HFFc6 (cell line): ENCODE data around the gene MR1. TPM values are rescaled to one million over a fixed set of nuclear protein-coding genes. Genes with fewer than 3 reads are reported as not detected.
A peak's percentile ranks its signal among the peaks of the same experiment; 100 is the strongest.

Experiments used
- DNase-seq: peaks from one replicate; pipeline ENCODE4 v3.0.0-alpha.2; 2018
- H3K27ac Mint-ChIP-seq: 2 replicates; pipeline ENCODE4 v1.8.0; 2020; ENCODE audit warnings: mild to moderate bottlenecking, mixed read lengths
- H3K27me3 Mint-ChIP-seq: 2 replicates; pipeline ENCODE4 v1.8.0; 2021; ENCODE audit warnings: mild to moderate bottlenecking, moderate library complexity, mixed read lengths; ENCODE audit not compliant: insufficient read depth
- H3K36me3 Mint-ChIP-seq: 2 replicates; pipeline ENCODE4 v1.8.0; 2021; ENCODE audit warnings: low read depth, mixed read lengths
- H3K4me1 Mint-ChIP-seq: 2 replicates; pipeline ENCODE4 v1.8.0; 2020; ENCODE audit warnings: low read depth, mixed read lengths
- H3K4me3 Mint-ChIP-seq: 2 replicates; pipeline ENCODE4 v1.8.0; 2020; ENCODE audit warnings: mild to moderate bottlenecking, moderate library complexity, mixed read lengths
- H3K9me3 Mint-ChIP-seq: 2 replicates; pipeline ENCODE4 v1.8.0; 2020; ENCODE audit warnings: mild to moderate bottlenecking, mixed read lengths
- total RNA-seq, 6 experiments: library from RNA; stranded (reverse); fragmentation: NEBNext Ultra II Directional; extraction: Animal tissue kit (Norgen Biotek cat#: 25700); gene quantifications; 2 replicates in 1 of 6; 3 replicates in 5 of 6; pipeline ENCODE4 v1.2.3, GENCODE V29; 2021
- TF ChIP-seq, protein P1 (sequence below): fragments of 200-600 bp; sonication (generic); IDR thresholded peaks from 2 replicates; pipeline ENCODE4 v1.5.0; 2021; ENCODE audit warnings: antibody characterized with exemption, mild to moderate bottlenecking

The MR1 gene
- total RNA-seq, 6 experiments from 2014 or later: 27.2 to 39.2 (median 32.2) TPM

DNA sequence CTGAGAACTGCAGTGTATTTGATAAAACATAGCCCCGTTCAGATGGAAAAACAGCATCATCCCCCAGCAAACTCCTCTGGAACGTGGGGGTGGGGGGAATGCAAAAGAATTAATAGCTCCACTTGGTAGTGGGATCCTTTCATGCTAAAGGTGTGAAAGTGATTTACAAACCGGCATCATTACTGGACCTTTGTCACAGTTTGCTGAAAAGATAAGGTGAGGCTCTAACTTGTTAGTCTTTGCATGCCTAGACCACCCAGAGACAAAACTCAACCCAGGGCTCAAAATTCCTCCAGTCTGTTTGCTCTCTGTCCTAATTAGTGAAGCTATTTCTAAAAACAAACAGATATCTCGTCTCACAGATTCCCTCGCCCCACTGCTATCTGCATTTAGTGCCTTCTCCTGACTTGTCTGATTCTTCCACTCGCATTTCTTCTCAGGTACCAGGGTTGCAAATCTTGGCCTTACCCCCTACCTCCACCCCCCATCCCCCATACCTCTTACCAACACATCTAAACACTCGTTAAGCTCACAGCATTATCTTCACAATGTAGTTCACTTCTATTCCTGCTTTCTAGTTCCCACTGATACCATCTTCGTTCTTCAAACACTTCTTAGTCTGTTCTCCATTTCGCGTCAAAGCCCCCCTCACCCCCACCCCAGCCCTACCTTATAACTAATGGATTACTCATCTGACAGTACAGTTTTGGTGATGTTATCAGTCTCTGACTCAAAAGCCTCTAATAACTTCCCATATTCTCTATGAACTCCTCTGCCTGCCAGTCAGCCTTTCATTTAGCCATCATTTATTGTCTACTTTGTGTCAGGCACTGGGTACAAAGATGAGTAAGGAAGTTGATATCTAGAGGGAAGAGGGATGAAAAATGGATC, 66.5 kb downstream of the MR1 start:
- TF ChIP-seq, protein P1, sequence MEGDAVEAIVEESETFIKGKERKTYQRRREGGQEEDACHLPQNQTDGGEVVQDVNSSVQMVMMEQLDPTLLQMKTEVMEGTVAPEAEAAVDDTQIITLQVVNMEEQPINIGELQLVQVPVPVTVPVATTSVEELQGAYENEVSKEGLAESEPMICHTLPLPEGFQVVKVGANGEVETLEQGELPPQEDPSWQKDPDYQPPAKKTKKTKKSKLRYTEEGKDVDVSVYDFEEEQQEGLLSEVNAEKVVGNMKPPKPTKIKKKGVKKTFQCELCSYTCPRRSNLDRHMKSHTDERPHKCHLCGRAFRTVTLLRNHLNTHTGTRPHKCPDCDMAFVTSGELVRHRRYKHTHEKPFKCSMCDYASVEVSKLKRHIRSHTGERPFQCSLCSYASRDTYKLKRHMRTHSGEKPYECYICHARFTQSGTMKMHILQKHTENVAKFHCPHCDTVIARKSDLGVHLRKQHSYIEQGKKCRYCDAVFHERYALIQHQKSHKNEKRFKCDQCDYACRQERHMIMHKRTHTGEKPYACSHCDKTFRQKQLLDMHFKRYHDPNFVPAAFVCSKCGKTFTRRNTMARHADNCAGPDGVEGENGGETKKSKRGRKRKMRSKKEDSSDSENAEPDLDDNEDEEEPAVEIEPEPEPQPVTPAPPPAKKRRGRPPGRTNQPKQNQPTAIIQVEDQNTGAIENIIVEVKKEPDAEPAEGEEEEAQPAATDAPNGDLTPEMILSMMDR: no peak
- H3K27ac Mint-ChIP-seq: peak overlapping the region; percentile 90
- peaks cover under 1% of the 10 kb centered on the region for H3K27me3 Mint-ChIP-seq
- DNase-seq: peak; percentile 61
- peak overlapping the region; percentile 72 for H3K4me3 Mint-ChIP-seq
- H3K36me3 Mint-ChIP-seq: peaks cover 4% of the 10 kb centered on the region; the same call in 1 of the 2 replicates
- no peaks in the 10 kb centered on the region for H3K9me3 Mint-ChIP-seq
- peaks cover 93% of the 10 kb centered on the region for H3K4me1 Mint-ChIP-seq

GRCh38 chr1:181100934-181101333, 67.2 kb downstream of the MR1 start:
- Mint-ChIP-seq H3K9me3 (no peaks in the 10 kb centered on the region), H3K4me3 (peak overlapping the region; percentile 72), H3K36me3 (0 out of 2 replicates have a peak, but pooled peaks cover 4% of the 10 kb centered on the region), H3K4me1 (peaks cover 90% of the 10 kb centered on the region), H3K27ac (peak overlapping the region; percentile 90), H3K27me3 (no peaks in the 10 kb centered on the region; the same call in 1 of the 2 replicates)
- no peak for DNase-seq
- TF ChIP-seq, protein P1: no peak

DNA sequence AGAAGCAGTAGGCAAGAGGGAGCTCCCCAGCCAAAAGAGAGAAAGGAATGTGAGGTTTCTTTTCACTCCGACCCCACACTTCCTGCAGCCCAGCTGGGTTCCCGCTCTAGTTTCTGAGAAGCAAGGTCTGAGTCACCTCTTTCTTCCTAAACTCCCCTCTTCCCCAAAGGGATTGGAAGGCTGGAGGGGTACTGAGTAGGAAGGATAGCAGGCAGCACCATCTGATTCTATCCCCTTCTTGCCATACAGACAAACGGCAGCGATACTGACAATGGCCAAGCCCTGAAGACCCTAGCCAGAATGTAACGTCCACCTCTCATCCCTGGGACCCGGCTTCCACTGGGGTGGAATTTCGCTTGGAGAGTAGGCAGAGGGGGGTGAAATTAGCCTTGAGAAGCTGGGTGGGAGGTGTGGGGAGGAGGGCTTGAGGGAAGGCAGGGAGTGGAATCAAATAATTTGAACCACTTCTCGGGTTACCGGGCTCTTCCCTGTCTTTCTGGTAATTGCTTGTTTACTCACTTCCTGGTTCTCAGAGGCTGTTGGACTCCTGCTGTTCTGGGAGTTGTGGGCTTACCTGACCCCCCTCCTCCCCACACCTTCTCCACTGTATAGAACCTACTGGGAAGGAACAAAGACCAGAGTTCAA, 67.9 kb downstream of the MR1 start:
- Mint-ChIP-seq H3K4me1 (peaks cover 90% of the 10 kb centered on the region), H3K4me3 (peak overlapping the region; percentile 72), H3K9me3 (no peaks in the 10 kb centered on the region), H3K27ac (peak overlapping the region; percentile 90), H3K36me3 (0 out of 2 replicates have a peak, but pooled peaks cover 4% of the 10 kb centered on the region), H3K27me3 (peaks cover 2% of the 10 kb centered on the region; the same call in 1 of the 2 replicates)
- DNase-seq: no peak
- TF ChIP-seq, protein P1: no peak

DNA sequence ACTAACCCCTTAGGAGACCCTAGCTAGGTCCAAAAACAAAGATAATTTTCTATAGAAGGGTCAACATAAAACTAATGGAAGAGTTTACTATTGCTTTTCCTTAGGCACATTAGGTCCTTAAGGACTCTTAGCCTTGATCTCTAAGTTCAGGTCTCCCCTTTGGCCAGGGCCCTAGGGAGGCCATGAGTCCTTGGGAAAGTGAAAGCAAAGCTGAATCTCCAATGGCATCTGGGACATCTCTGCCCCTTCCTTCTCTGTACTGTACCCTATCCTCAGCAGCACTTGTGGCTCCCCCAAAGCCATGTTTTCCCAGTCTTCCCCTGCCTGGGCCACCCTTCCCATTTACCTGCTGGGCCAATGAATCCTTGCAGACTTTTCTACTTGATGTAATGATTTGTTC, 69.1 kb downstream of the MR1 start:
- peaks cover 88% of the 10 kb centered on the region for H3K4me1 Mint-ChIP-seq

DNA sequence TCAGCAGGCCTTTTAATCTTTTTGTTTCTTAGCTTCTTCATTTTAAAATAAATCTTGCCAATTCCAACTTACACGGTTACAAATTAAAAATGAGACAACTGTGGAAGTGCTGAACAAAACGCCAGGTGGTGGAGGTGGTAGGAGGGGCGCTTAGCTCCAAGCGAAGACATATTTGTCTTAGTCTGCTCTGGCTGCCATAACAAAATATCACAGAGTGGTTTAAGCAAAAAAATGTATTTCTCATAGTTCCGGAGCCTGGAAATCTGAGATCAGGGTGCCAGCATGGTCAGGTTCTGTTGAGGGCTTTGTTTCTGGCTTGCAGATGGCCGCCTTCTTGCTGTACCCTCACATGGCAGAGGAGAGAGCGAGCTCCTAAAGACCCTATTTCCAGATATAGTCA, 69.6 kb downstream of the MR1 start:
- Mint-ChIP-seq H3K4me1 (peaks cover 84% of the 10 kb centered on the region), H3K4me3 (no peak overlapping the region; the same call in 1 of the 2 replicates), H3K27ac (peak overlapping the region; percentile 90), H3K36me3 (no peaks in the 10 kb centered on the region), H3K9me3 (no peaks in the 10 kb centered on the region), H3K27me3 (0 out of 2 replicates have a peak, but pooled peaks cover 4% of the 10 kb centered on the region)
- TF ChIP-seq, protein P1: no peak
- no peak for DNase-seq

More for the DNA sequence above, 69.1 kb downstream of the MR1 start:
- TF ChIP-seq, protein P1: no peak
- Mint-ChIP-seq H3K4me3 (peak overlapping the region; percentile 8; the same call in 1 of the 2 replicates), H3K27ac (peak overlapping the region; percentile 90), H3K9me3 (no peaks in the 10 kb centered on the region), H3K27me3 (0 out of 2 replicates have a peak, but pooled peaks cover 4% of the 10 kb centered on the region), H3K36me3 (0 out of 2 replicates have a peak, but pooled peaks cover 4% of the 10 kb centered on the region)
- DNase-seq: no peak
